Prostate gland (tissue), 2 donors: ENCODE measurements around the gene AKT1. TPM values are rescaled to one million over a fixed set of nuclear protein-coding genes. Genes with fewer than 3 reads are reported as not detected.

Experiments
- DNase-seq: peaks from one replicate; pipeline ENCODE4 v3.0.0-alpha.2; 2019; ENCODE audit warnings: low spot score
- H3K27ac ChIP-seq, 2 donors: fragments of 200-600 bp; sonication (generic); 2 replicates each; pipeline ENCODE4 v1.5.1; 2017 to 2019
- H3K27me3 ChIP-seq: fragments of 200-600 bp; sonication (generic); replicated peaks from 2 replicates; pipeline ENCODE4 v1.5.1; 2019; ENCODE audit not compliant: insufficient read depth
- H3K36me3 ChIP-seq, 2 donors: fragments of 200-600 bp; sonication (generic); 1 replicate in 1 of 2; 2 replicates in 1 of 2; pipeline versions ENCODE4 v1.5.1 to v1.8.1; 2017 to 2019
- H3K4me1 ChIP-seq: fragments of 200-600 bp; sonication (generic); replicated peaks from 2 replicates; pipeline ENCODE4 v1.5.1; 2019
- H3K4me3 ChIP-seq, 2 donors: fragments of 200-600 bp; sonication (generic); 2 replicates each; pipeline ENCODE4 v1.5.1; 2017 to 2019
- H3K9me3 ChIP-seq: fragments of 200-600 bp; sonication (generic); 2 replicates; pipeline ENCODE4 v1.5.1; 2017
- CTCF ChIP-seq, 4 experiments: fragments of 200-600 bp in 2 of 4; fragments of 450-650 bp in 2 of 4; sonication (generic) in 2 of 4; IDR thresholded peaks; 1 replicate in 3 of 4; 2 replicates in 1 of 4; pipeline ENCODE4 v1.5.1; 2016 to 2019; ENCODE audit warnings: antibody characterized with exemption in 4 of 4, mild to moderate bottlenecking in 2 of 4, moderate library complexity in 2 of 4
- POLR2A ChIP-seq: fragments of 450-650 bp; IDR thresholded peaks from one replicate; pipeline ENCODE4 v1.6.1; 2016; ENCODE audit warnings: antibody characterized with exemption, mild to moderate bottlenecking
- POLR2AphosphoS5 ChIP-seq: sonication (generic); formaldehyde crosslinking; IDR thresholded peaks from one replicate; pipeline ENCODE4 v1.6.1; 2017; ENCODE audit warnings: antibody characterized with exemption
- WGBS: methylation state at CpG from one replicate; pipeline ENCODE4 v1.1.5; 2018; 5-methylcytosine and 5-hydroxymethylcytosine counted together
- intact Hi-C: fragments of 100-400 bp; cut with DNase I; formaldehyde crosslinking; loops from one replicate; pipeline ENCODE4 v1.14.2; 2022
- total RNA-seq, 2 donors: library from RNA; depleted of rRNA; stranded (reverse); fragments of >200 nt; gene quantifications; one replicate each; pipeline ENCODE4 v1.1.0, GENCODE V29; 2016

Gene AKT1
- total RNA-seq, 2 donors from 2014 or later, result 154 to 200 TPM

GRCh38 chr14:104798300-104799243 is 3.0 kb upstream of the AKT1 start:
- peak overlapping the region; percentile 99 for H3K27ac ChIP-seq
- WGBS, result 78% methylated on average over 16 of the region's 16 CpGs
- DNase-seq, result no peak
- TF ChIP-seq POLR2AphosphoS5 (no peak), CTCF (IDR thresholded peaks at IDR 0.05) (no peak), POLR2A (no peak)
- no peaks in the 10 kb centered on the region for H3K36me3 ChIP-seq
- peaks cover 34% of the 10 kb centered on the region for H3K4me1 ChIP-seq
- no peaks in the 10 kb centered on the region for H3K27me3 ChIP-seq
- intact Hi-C loops, result no loop called here
- H3K9me3 ChIP-seq, result no peaks in the 10 kb centered on the region
- H3K4me3 ChIP-seq, result no peak overlapping the region

- no peak for TF ChIP-seq CTCF (IDR thresholded peaks at IDR 0.05)
- TF ChIP-seq POLR2A, result no peak
- TF ChIP-seq POLR2AphosphoS5, result no peak
- Histone ChIP-seq H3K27me3 (no peaks in the 10 kb centered on the region), H3K4me1 (peaks cover 39% of the 10 kb centered on the region), H3K36me3 (no peaks in the 10 kb centered on the region), H3K9me3 (no peaks in the 10 kb centered on the region), H3K4me3 (no peak overlapping the region), H3K27ac (peak overlapping the region; percentile 89 to 99)
- no peak for DNase-seq
- 56% methylated on average over 13 of the region's 18 CpGs for WGBS
- intact Hi-C loops, result no loop called here
Measured at GRCh38 chr14:104797115-104798044, 1.8 kb upstream of the AKT1 start.

- no peak for TF ChIP-seq CTCF (IDR thresholded peaks at IDR 0.05)
- TF ChIP-seq POLR2A, result no peak
- no peak for TF ChIP-seq POLR2AphosphoS5
- Histone ChIP-seq H3K4me3 (no peak overlapping the region), H3K4me1 (peaks cover 38% of the 10 kb centered on the region), H3K27me3 (no peaks in the 10 kb centered on the region), H3K27ac (peak overlapping the region; percentile 89 to 99), H3K9me3 (no peaks in the 10 kb centered on the region), H3K36me3 (no peaks in the 10 kb centered on the region)
- DNase-seq, result no peak
- WGBS, result 59% methylated on average over 4 of the region's 6 CpGs
- intact Hi-C loops, result no loop called here
Measured at GRCh38 chr14:104796687-104797081, 1.1 kb upstream of the AKT1 start.

- H3K4me1 ChIP-seq, result peaks cover 35% of the 10 kb centered on the region
- peak overlapping the region; percentile 89 to 99 for H3K27ac ChIP-seq
- WGBS, result 29% methylated on average over 17 of the region's 55 CpGs
- no peaks in the 10 kb centered on the region for H3K27me3 ChIP-seq
- no peak for TF ChIP-seq POLR2AphosphoS5
- peak; percentile 64 for TF ChIP-seq POLR2A
- H3K4me3 ChIP-seq, result peak overlapping the region; percentile 46 to 77
- intact Hi-C loops, result no loop called here
- DNase-seq, result no peak
- no peaks in the 10 kb centered on the region for H3K36me3 ChIP-seq
- H3K9me3 ChIP-seq, result no peaks in the 10 kb centered on the region
Measured at GRCh38 chr14:104795781-104796686, 486 bp upstream of the AKT1 start.
